CD4-positive, CD25-positive, alpha-beta regulatory T cell (primary cell): Measurements from ENCODE around the gene ZNF775. TPM values are rescaled to one million over a fixed set of nuclear protein-coding genes. Genes with fewer than 3 reads are reported as not detected.

ENCODE experiments used
- ATAC-seq, 2 donors: fragments of 150-1000 bp; cut with Tn5 transposase; one replicate each; pipeline ENCODE4 v1.10.0; 2021; ENCODE audit warnings: low read depth in 2 of 2, moderate number of reproducible peaks in 2 of 2, moderate library complexity in 1 of 2
- DNase-seq, 3 donors: peaks; one replicate each; pipeline versions ENCODE4 v3.0.0 to v3.0.0-alpha.2; 2012 to 2022; ENCODE audit warnings: mixed read lengths in 1 of 3
- H3K27ac ChIP-seq: one replicate; pipeline ENCODE4 v1.7.0; 2013; ENCODE audit warnings: mild to moderate bottlenecking, low read length; ENCODE audit not compliant: insufficient read depth, poor library complexity, severe bottlenecking
- H3K27me3 ChIP-seq: one replicate; pipeline ENCODE4 v1.7.0; 2013; ENCODE audit warnings: low read length; ENCODE audit not compliant: control insufficient read depth, insufficient read depth
- H3K36me3 ChIP-seq: one replicate; pipeline ENCODE4 v1.7.0; 2013; ENCODE audit warnings: mild to moderate bottlenecking, low read length, moderate library complexity; ENCODE audit not compliant: control insufficient read depth, insufficient read depth
- H3K4me1 ChIP-seq: 2 replicates; pipeline ENCODE4 v1.7.0; 2013; ENCODE audit warnings: mild to moderate bottlenecking, low read length; ENCODE audit not compliant: insufficient read depth, control insufficient read depth, poor library complexity, severe bottlenecking
- H3K4me3 ChIP-seq: one replicate; pipeline ENCODE4 v1.7.0; 2013; ENCODE audit warnings: low read depth, mild to moderate bottlenecking, low read length, moderate library complexity
- H3K9me3 ChIP-seq, 2 experiments: 1 replicate in 1 of 2; 2 replicates in 1 of 2; pipeline ENCODE4 v1.7.0; 2013; ENCODE audit warnings: low read length in 2 of 2, mild to moderate bottlenecking in 1 of 2, moderate library complexity in 1 of 2; ENCODE audit not compliant: control insufficient read depth in 2 of 2
- H3K27ac Mint-ChIP-seq, 3 donors: one replicate each; pipeline ENCODE4 v1.8.0; 2020 to 2022; ENCODE audit warnings: mild to moderate bottlenecking in 3 of 3, mixed read lengths in 3 of 3, moderate library complexity in 2 of 3
- H3K27me3 Mint-ChIP-seq: one replicate; pipeline ENCODE4 v1.8.0; 2022; ENCODE audit warnings: mild to moderate bottlenecking, mixed read lengths
- H3K36me3 Mint-ChIP-seq: one replicate; pipeline ENCODE4 v1.8.0; 2020; ENCODE audit warnings: mixed read lengths
- H3K4me1 Mint-ChIP-seq, 4 donors: one replicate each; pipeline ENCODE4 v1.8.0; 2020 to 2022; ENCODE audit warnings: mixed read lengths in 4 of 4, mild to moderate bottlenecking in 1 of 4
- H3K4me3 Mint-ChIP-seq, 4 donors: one replicate each; pipeline ENCODE4 v1.8.0; 2020 to 2022; ENCODE audit warnings: mild to moderate bottlenecking in 4 of 4, mixed read lengths in 4 of 4, moderate library complexity in 3 of 4
- H3K9me3 Mint-ChIP-seq, 7 donors: one replicate each; pipeline ENCODE4 v1.8.0; 2020 to 2022; ENCODE audit warnings: mixed read lengths in 7 of 7, mild to moderate bottlenecking in 3 of 7, moderate library complexity in 2 of 7
- polyA plus RNA-seq, 4 donors: library from polyadenylated mRNA; unstranded; fragments of 300-500 nt; fragmentation: Illumina TruSeq; gene quantifications; one replicate each; pipeline ENCODE4 v1.2.3, GENCODE V29; 2021
- total RNA-seq: library from RNA; stranded (reverse); gene quantifications from one replicate; pipeline ENCODE4 v1.2.3, GENCODE V29; 2022

ZNF775 gene
- total and polyA plus RNA-seq, 5 donors from 2014 or later = 2.2 to 7.6 (median 2.9) TPM

GRCh38 chr7:150335774-150336112 lies 43.4 kb upstream of the ZNF775 start:
- H3K4me3 ChIP-seq = no peak overlapping the region
- Mint-ChIP-seq H3K36me3 (peaks cover 12% of the 10 kb centered on the region), H3K9me3 (no peaks in the 10 kb centered on the region), H3K4me3 (no peak overlapping the region), H3K27me3 (peaks cover 13% of the 10 kb centered on the region), H3K27ac (peak overlapping the region in 1 of 3 donors; percentile 52), H3K4me1 (peaks cover 0 to 9% (median 5%) of the 10 kb centered on the region in 4 donors)
- H3K9me3 ChIP-seq = no peaks in the 10 kb centered on the region
- DNase-seq (no peak), ATAC-seq (no peak)
- H3K27me3 ChIP-seq = no peaks in the 10 kb centered on the region
- H3K36me3 ChIP-seq = peaks cover 3% of the 10 kb centered on the region
- H3K4me1 ChIP-seq = peaks cover 2% of the 10 kb centered on the region
- H3K27ac ChIP-seq = no peak overlapping the region

- DNase-seq (no peak), ATAC-seq (no peak)
- Mint-ChIP-seq H3K27me3 (peaks cover 13% of the 10 kb centered on the region), H3K4me3 (no peak overlapping the region), H3K27ac (no peak overlapping the region), H3K36me3 (peaks cover 12% of the 10 kb centered on the region), H3K9me3 (no peaks in the 10 kb centered on the region), H3K4me1 (peaks cover under 1 to 12% (median 4%) of the 10 kb centered on the region in 4 donors)
- H3K27me3 ChIP-seq = no peaks in the 10 kb centered on the region
- no peak overlapping the region for H3K4me3 ChIP-seq
- H3K9me3 ChIP-seq = no peaks in the 10 kb centered on the region
- H3K27ac ChIP-seq = no peak overlapping the region
- peaks cover 3% of the 10 kb centered on the region for H3K36me3 ChIP-seq
- H3K4me1 ChIP-seq = peaks cover 5% of the 10 kb centered on the region
These were observed 42.4 kb upstream of the ZNF775 start for GRCh38 chr7:150336746-150337145.

- no peak overlapping the region for H3K4me3 ChIP-seq
- H3K27me3 Mint-ChIP-seq = peaks cover 17% of the 10 kb centered on the region
- no peaks in the 10 kb centered on the region for H3K9me3 Mint-ChIP-seq
- no peak for DNase-seq
- H3K9me3 ChIP-seq = no peaks in the 10 kb centered on the region
- H3K36me3 ChIP-seq = peaks cover 2% of the 10 kb centered on the region
- peaks cover 3 to 15% (median 4%) of the 10 kb centered on the region in 4 donors for H3K4me1 Mint-ChIP-seq
- peaks cover 5% of the 10 kb centered on the region for H3K4me1 ChIP-seq
- H3K27me3 ChIP-seq = peaks cover 3% of the 10 kb centered on the region
- H3K36me3 Mint-ChIP-seq = peaks cover 12% of the 10 kb centered on the region
- no peak overlapping the region for H3K27ac ChIP-seq
- H3K4me3 Mint-ChIP-seq = no peak overlapping the region
- H3K27ac Mint-ChIP-seq = no peak overlapping the region
- ATAC-seq = no peak
These were observed 42.0 kb upstream of the ZNF775 start for GRCh38 chr7:150337179-150337578.

- Histone ChIP-seq H3K9me3 (no peaks in the 10 kb centered on the region), H3K27ac (no peak overlapping the region), H3K27me3 (peaks cover 4% of the 10 kb centered on the region), H3K4me1 (peaks cover 5% of the 10 kb centered on the region), H3K4me3 (no peak overlapping the region), H3K36me3 (no peaks in the 10 kb centered on the region)
- H3K27me3 Mint-ChIP-seq = peaks cover 22% of the 10 kb centered on the region
- H3K27ac Mint-ChIP-seq = no peak overlapping the region
- no peak overlapping the region for H3K4me3 Mint-ChIP-seq
- DNase-seq (no peak), ATAC-seq (no peak)
- H3K9me3 Mint-ChIP-seq = no peaks in the 10 kb centered on the region
- peaks cover 12% of the 10 kb centered on the region for H3K36me3 Mint-ChIP-seq
- peaks cover 3 to 18% (median 5%) of the 10 kb centered on the region in 4 donors for H3K4me1 Mint-ChIP-seq
These were observed 41.5 kb upstream of the ZNF775 start for GRCh38 chr7:150337659-150338081.

GRCh38 chr7:150338166-150338829 lies 40.8 kb upstream of the ZNF775 start:
- Mint-ChIP-seq H3K9me3 (no peaks in the 10 kb centered on the region), H3K4me3 (no peak overlapping the region), H3K4me1 (peaks cover 2 to 18% (median 5%) of the 10 kb centered on the region in 4 donors), H3K27ac (no peak overlapping the region), H3K27me3 (peaks cover 29% of the 10 kb centered on the region), H3K36me3 (peaks cover 12% of the 10 kb centered on the region)
- DNase-seq (no peak), ATAC-seq (no peak)
- Histone ChIP-seq H3K27ac (no peak overlapping the region), H3K27me3 (peaks cover 8% of the 10 kb centered on the region), H3K4me1 (peaks cover 5% of the 10 kb centered on the region), H3K4me3 (no peak overlapping the region), H3K36me3 (no peaks in the 10 kb centered on the region), H3K9me3 (peaks cover 0 to under 1% of the 10 kb centered on the region in 2 experiments)

- no peak overlapping the region for H3K27ac ChIP-seq
- Mint-ChIP-seq H3K27me3 (peaks cover 40% of the 10 kb centered on the region), H3K27ac (no peak overlapping the region), H3K36me3 (peaks cover 15% of the 10 kb centered on the region), H3K4me3 (no peak overlapping the region), H3K4me1 (peaks cover 0 to 18% (median 5%) of the 10 kb centered on the region in 4 donors), H3K9me3 (peaks cover 0 to 6% (median 0%) of the 10 kb centered on the region in 7 donors)
- ATAC-seq (no peak), DNase-seq (no peak)
- H3K4me1 ChIP-seq = peaks cover 5% of the 10 kb centered on the region
- peaks cover 18% of the 10 kb centered on the region for H3K27me3 ChIP-seq
- peaks cover 3 to 11% of the 10 kb centered on the region in 2 experiments for H3K9me3 ChIP-seq
- no peaks in the 10 kb centered on the region for H3K36me3 ChIP-seq
- no peak overlapping the region for H3K4me3 ChIP-seq
These were observed 39.7 kb upstream of the ZNF775 start for GRCh38 chr7:150339409-150339809.

GRCh38 chr7:150340024-150340749 lies 38.9 kb upstream of the ZNF775 start:
- ATAC-seq (no peak), DNase-seq (peak in 1 of 3 donors; percentile 36)
- Histone ChIP-seq H3K4me3 (no peak overlapping the region), H3K27me3 (peaks cover 22% of the 10 kb centered on the region), H3K9me3 (peaks cover 5 to 14% of the 10 kb centered on the region in 2 experiments), H3K27ac (no peak overlapping the region), H3K36me3 (no peaks in the 10 kb centered on the region), H3K4me1 (peaks cover 5% of the 10 kb centered on the region)
- Mint-ChIP-seq H3K9me3 (peaks cover 0 to 12% (median 0%) of the 10 kb centered on the region in 7 donors), H3K27ac (no peak overlapping the region), H3K4me1 (peaks cover 0 to 18% (median 3%) of the 10 kb centered on the region in 4 donors), H3K4me3 (no peak overlapping the region), H3K27me3 (peaks cover 45% of the 10 kb centered on the region), H3K36me3 (peaks cover 15% of the 10 kb centered on the region)
